GM06990 (cell line): Measurements from ENCODE around the gene KLK3.
A peak's percentile ranks its signal among the peaks of the same experiment; 100 is the strongest.

Experiments
- DNase-seq: peaks from one replicate; pipeline ENCODE4 v3.0.0-alpha.2; 2011; ENCODE audit not compliant: insufficient read length; ENCODE audit errors: extremely low read depth
- H3K27me3 ChIP-seq: replicated peaks from 2 replicates; pipeline ENCODE4 v1.6.0; 2011; ENCODE audit warnings: low read length; ENCODE audit not compliant: control insufficient read depth, insufficient read depth
- H3K36me3 ChIP-seq: 2 replicates; pipeline ENCODE4 v1.5.1; 2011; ENCODE audit warnings: low read length; ENCODE audit not compliant: control insufficient read depth, insufficient read depth
- H3K4me3 ChIP-seq: replicated peaks from 2 replicates; pipeline ENCODE4 v1.5.1; 2011; ENCODE audit warnings: low read depth, mild to moderate bottlenecking, control low read depth, low read length
- CTCF ChIP-seq: IDR thresholded peaks from 2 replicates; pipeline ENCODE4 v1.5.1; 2011; ENCODE audit warnings: low read length, control low read depth, mild to moderate bottlenecking, inconsistent platforms; ENCODE audit not compliant: insufficient read depth, poor library complexity, severe bottlenecking

Gene KLK3

GRCh38 chr19:50896591-50897190 is 42.0 kb downstream of the KLK3 start:
- TF ChIP-seq CTCF, result no peak
- DNase-seq, result peak; percentile 82
- H3K36me3 ChIP-seq, result no peaks in the 10 kb centered on the region
- no peak overlapping the region for H3K4me3 ChIP-seq
- no peaks in the 10 kb centered on the region for H3K27me3 ChIP-seq

GRCh38 chr19:50897191-50897607 is 42.5 kb downstream of the KLK3 start:
- no peaks in the 10 kb centered on the region for H3K36me3 ChIP-seq
- no peak for TF ChIP-seq CTCF
- no peak overlapping the region for H3K4me3 ChIP-seq
- H3K27me3 ChIP-seq, result no peaks in the 10 kb centered on the region
- peak; percentile 67 for DNase-seq

GRCh38 chr19:50897612-50898011 is 42.9 kb downstream of the KLK3 start:
- no peak for DNase-seq
- no peak overlapping the region for H3K4me3 ChIP-seq
- H3K36me3 ChIP-seq, result no peaks in the 10 kb centered on the region
- peak; percentile 34 for TF ChIP-seq CTCF
- H3K27me3 ChIP-seq, result no peaks in the 10 kb centered on the region

GRCh38 chr19:50898018-50898417 is 43.3 kb downstream of the KLK3 start:
- TF ChIP-seq CTCF, result no peak
- DNase-seq, result no peak
- Histone ChIP-seq H3K4me3 (no peak overlapping the region), H3K27me3 (no peaks in the 10 kb centered on the region), H3K36me3 (no peaks in the 10 kb centered on the region)

- H3K36me3 ChIP-seq, result no peaks in the 10 kb centered on the region
- TF ChIP-seq CTCF, result no peak
- H3K4me3 ChIP-seq, result no peak overlapping the region
- no peak for DNase-seq
- no peaks in the 10 kb centered on the region for H3K27me3 ChIP-seq
These were observed 44.9 kb downstream of the KLK3 start for GRCh38 chr19:50899569-50899968.

GRCh38 chr19:50902640-50903039 is 47.9 kb downstream of the KLK3 start:
- no peak for TF ChIP-seq CTCF
- H3K27me3 ChIP-seq, result no peaks in the 10 kb centered on the region
- no peaks in the 10 kb centered on the region for H3K36me3 ChIP-seq
- H3K4me3 ChIP-seq, result no peak overlapping the region
- DNase-seq, result no peak
